Measurements from ENCODE around the gene TWIST1.

TWIST1 gene

GRCh38 chr7:19133390-19133789 is 16.0 kb upstream of the TWIST1 start:
- Histone ChIP-seq H3K36me3 (replicated peaks in 1 of 2; ENCODE audit: control insufficient read depth in 2 of 2, insufficient read depth in 2 of 2, low read length in 2 of 2) (no peaks in the 10 kb centered on the region), H3K79me1 (ENCODE audit: low read depth, low read length) (no peaks in the 10 kb centered on the region), H2BK120ac (ENCODE audit: low read depth, low read length) (no peak overlapping the region), H3K27ac (replicated peaks; ENCODE audit: low read length) (no peak overlapping the region), H3K9me3 (replicated peaks in 1 of 2; ENCODE audit: control insufficient read depth in 2 of 2, insufficient read depth in 1 of 2, low read depth in 1 of 2, low read length in 2 of 2) (no peaks in the 10 kb centered on the region), H3K27me3 (ENCODE audit: control insufficient read depth in 3 of 3, insufficient read depth in 3 of 3, low read depth in 1 of 3, low read length in 3 of 3) (peaks cover 0 to 4% (median 0%) of the 10 kb centered on the region in 3 experiments), H4K8ac (ENCODE audit: low read depth, low read length) (no peak overlapping the region), H2BK5ac (ENCODE audit: low read length) (no peak overlapping the region), H3K23ac (ENCODE audit: low read depth, low read length, poor library complexity) (no peak overlapping the region), H2BK12ac (ENCODE audit: low read length) (no peak overlapping the region), H3K4me2 (ENCODE audit: insufficient read depth, low read length, poor library complexity, severe bottlenecking) (no peak overlapping the region), H3K9ac (ENCODE audit: low read depth, low read length, poor library complexity) (no peak overlapping the region), H2AK5ac (ENCODE audit: low read depth, low read length) (no peak overlapping the region), H3K4ac (ENCODE audit: low read length) (no peak overlapping the region), H3K18ac (ENCODE audit: low read length) (no peak overlapping the region), H2AFZ (ENCODE audit: low read length) (no peak overlapping the region), H3K14ac (ENCODE audit: low read length) (no peak overlapping the region), H3K4me3 (ENCODE audit: low read length in 2 of 2) (no peak overlapping the region), H4K91ac (ENCODE audit: low read depth, low read length, poor library complexity) (no peak overlapping the region), H2BK15ac (ENCODE audit: low read length) (no peak overlapping the region), H3K4me1 (ENCODE audit: control insufficient read depth in 2 of 2, insufficient read depth in 1 of 2, low read depth in 1 of 2, low read length in 2 of 2) (no peaks in the 10 kb centered on the region)
- no CpG with 5 or more reads among the region's 4 CpGs for WGBS, 2 donors (ENCODE audit: extremely low coverage in 2 of 2, insufficient read length in 2 of 2, insufficient replicate concordance in 1 of 2)
- no peak for DNase-seq (ENCODE audit: low spot score)

- WGBS, 2 donors (ENCODE audit: extremely low coverage in 2 of 2, insufficient read length in 2 of 2, insufficient replicate concordance in 1 of 2), result no CpG with 5 or more reads among the region's 1 CpG
- Histone ChIP-seq H3K36me3 (replicated peaks in 1 of 2; ENCODE audit: control insufficient read depth in 2 of 2, insufficient read depth in 2 of 2, low read length in 2 of 2) (no peaks in the 10 kb centered on the region), H2BK120ac (ENCODE audit: low read depth, low read length) (no peak overlapping the region), H4K8ac (ENCODE audit: low read depth, low read length) (no peak overlapping the region), H2BK15ac (ENCODE audit: low read length) (no peak overlapping the region), H2BK5ac (ENCODE audit: low read length) (no peak overlapping the region), H3K18ac (ENCODE audit: low read length) (no peak overlapping the region), H3K79me1 (ENCODE audit: low read depth, low read length) (no peaks in the 10 kb centered on the region), H4K91ac (ENCODE audit: low read depth, low read length, poor library complexity) (no peak overlapping the region), H2AFZ (ENCODE audit: low read length) (no peak overlapping the region), H2BK12ac (ENCODE audit: low read length) (no peak overlapping the region), H3K4me3 (ENCODE audit: low read length in 2 of 2) (no peak overlapping the region), H3K27ac (replicated peaks; ENCODE audit: low read length) (no peak overlapping the region), H3K9me3 (replicated peaks in 1 of 2; ENCODE audit: control insufficient read depth in 2 of 2, insufficient read depth in 1 of 2, low read depth in 1 of 2, low read length in 2 of 2) (no peaks in the 10 kb centered on the region), H3K4me2 (ENCODE audit: insufficient read depth, low read length, poor library complexity, severe bottlenecking) (no peak overlapping the region), H3K4me1 (ENCODE audit: control insufficient read depth in 2 of 2, insufficient read depth in 1 of 2, low read depth in 1 of 2, low read length in 2 of 2) (no peaks in the 10 kb centered on the region), H3K23ac (ENCODE audit: low read depth, low read length, poor library complexity) (no peak overlapping the region), H2AK5ac (ENCODE audit: low read depth, low read length) (no peak overlapping the region), H3K9ac (ENCODE audit: low read depth, low read length, poor library complexity) (no peak overlapping the region), H3K14ac (ENCODE audit: low read length) (no peak overlapping the region), H3K4ac (ENCODE audit: low read length) (no peak overlapping the region), H3K27me3 (ENCODE audit: control insufficient read depth in 3 of 3, insufficient read depth in 3 of 3, low read depth in 1 of 3, low read length in 3 of 3) (peaks cover 0 to 6% (median 0%) of the 10 kb centered on the region in 3 experiments)
- DNase-seq (ENCODE audit: low spot score), result no peak
Measured at GRCh38 chr7:19128856-19129255, 11.4 kb upstream of the TWIST1 start.

- no peak overlapping the region for H2AFZ ChIP-seq (ENCODE audit: low read length)
- H3K18ac ChIP-seq (ENCODE audit: low read length), result no peak overlapping the region
- no peaks in the 10 kb centered on the region for H3K79me1 ChIP-seq (ENCODE audit: low read depth, low read length)
- peaks cover 0 to 3% of the 10 kb centered on the region in 2 donors for H3K4me1 ChIP-seq (ENCODE audit: control insufficient read depth in 2 of 2, insufficient read depth in 1 of 2, low read depth in 1 of 2, low read length in 2 of 2)
- no peak for DNase-seq (ENCODE audit: low spot score)
- H3K4me3 ChIP-seq (ENCODE audit: low read length in 2 of 2), result no peak overlapping the region
- no peak overlapping the region for H3K23ac ChIP-seq (ENCODE audit: low read depth, low read length, poor library complexity)
- H3K27me3 ChIP-seq (ENCODE audit: control insufficient read depth in 3 of 3, insufficient read depth in 3 of 3, low read depth in 1 of 3, low read length in 3 of 3), result peaks cover 12 to 40% (median 37%) of the 10 kb centered on the region in 3 experiments
- H2AK5ac ChIP-seq (ENCODE audit: low read depth, low read length), result no peak overlapping the region
- H2BK15ac ChIP-seq (ENCODE audit: low read length), result no peak overlapping the region
- H2BK5ac ChIP-seq (ENCODE audit: low read length), result no peak overlapping the region
- no peaks in the 10 kb centered on the region for H3K9me3 ChIP-seq (replicated peaks in 1 of 2; ENCODE audit: control insufficient read depth in 2 of 2, insufficient read depth in 1 of 2, low read depth in 1 of 2, low read length in 2 of 2)
- no peak overlapping the region for H3K27ac ChIP-seq (replicated peaks; ENCODE audit: low read length)
- H3K4ac ChIP-seq (ENCODE audit: low read length), result no peak overlapping the region
- H3K4me2 ChIP-seq (ENCODE audit: insufficient read depth, low read length, poor library complexity, severe bottlenecking), result no peak overlapping the region
- H2BK120ac ChIP-seq (ENCODE audit: low read depth, low read length), result no peak overlapping the region
- no CpG with 5 or more reads among the region's 2 CpGs for WGBS, 2 donors (ENCODE audit: extremely low coverage in 2 of 2, insufficient read length in 2 of 2, insufficient replicate concordance in 1 of 2)
- no peak overlapping the region for H3K9ac ChIP-seq (ENCODE audit: low read depth, low read length, poor library complexity)
- H3K14ac ChIP-seq (ENCODE audit: low read length), result no peak overlapping the region
- H4K91ac ChIP-seq (ENCODE audit: low read depth, low read length, poor library complexity), result no peak overlapping the region
- no peaks in the 10 kb centered on the region for H3K36me3 ChIP-seq (replicated peaks in 1 of 2; ENCODE audit: control insufficient read depth in 2 of 2, insufficient read depth in 2 of 2, low read length in 2 of 2)
- no peak overlapping the region for H2BK12ac ChIP-seq (ENCODE audit: low read length)
- no peak overlapping the region for H4K8ac ChIP-seq (ENCODE audit: low read depth, low read length)
Measured at GRCh38 chr7:19121977-19122588, 4.6 kb upstream of the TWIST1 start.

- Histone ChIP-seq H2AK5ac (ENCODE audit: low read depth, low read length) (no peak overlapping the region), H3K23ac (ENCODE audit: low read depth, low read length, poor library complexity) (no peak overlapping the region), H3K27me3 (ENCODE audit: control insufficient read depth in 3 of 3, insufficient read depth in 3 of 3, low read depth in 1 of 3, low read length in 3 of 3) (peaks cover 21 to 58% (median 52%) of the 10 kb centered on the region in 3 experiments), H2AFZ (ENCODE audit: low read length) (no peak overlapping the region), H3K14ac (ENCODE audit: low read length) (no peak overlapping the region), H3K4ac (ENCODE audit: low read length) (no peak overlapping the region), H3K9me3 (replicated peaks in 1 of 2; ENCODE audit: control insufficient read depth in 2 of 2, insufficient read depth in 1 of 2, low read depth in 1 of 2, low read length in 2 of 2) (no peaks in the 10 kb centered on the region), H2BK15ac (ENCODE audit: low read length) (no peak overlapping the region), H3K27ac (replicated peaks; ENCODE audit: low read length) (no peak overlapping the region), H2BK5ac (ENCODE audit: low read length) (no peak overlapping the region), H3K4me2 (ENCODE audit: insufficient read depth, low read length, poor library complexity, severe bottlenecking) (no peak overlapping the region), H3K9ac (ENCODE audit: low read depth, low read length, poor library complexity) (no peak overlapping the region), H2BK12ac (ENCODE audit: low read length) (no peak overlapping the region), H3K4me1 (ENCODE audit: control insufficient read depth in 2 of 2, insufficient read depth in 1 of 2, low read depth in 1 of 2, low read length in 2 of 2) (peaks cover 0 to 10% of the 10 kb centered on the region in 2 donors), H2BK120ac (ENCODE audit: low read depth, low read length) (no peak overlapping the region), H3K18ac (ENCODE audit: low read length) (no peak overlapping the region), H4K8ac (ENCODE audit: low read depth, low read length) (no peak overlapping the region), H4K91ac (ENCODE audit: low read depth, low read length, poor library complexity) (no peak overlapping the region), H3K79me1 (ENCODE audit: low read depth, low read length) (no peaks in the 10 kb centered on the region), H3K4me3 (ENCODE audit: low read length in 2 of 2) (no peak overlapping the region), H3K36me3 (replicated peaks in 1 of 2; ENCODE audit: control insufficient read depth in 2 of 2, insufficient read depth in 2 of 2, low read length in 2 of 2) (no peaks in the 10 kb centered on the region)
- WGBS, 2 donors (ENCODE audit: extremely low coverage in 2 of 2, insufficient read length in 2 of 2, insufficient replicate concordance in 1 of 2), result no CpG with 5 or more reads among the region's 10 CpGs
- DNase-seq (ENCODE audit: low spot score), result no peak
Measured at GRCh38 chr7:19119870-19120486, 2.5 kb upstream of the TWIST1 start.

Measured in neuronal stem cell (in vitro differentiated cells).